ENCODE measurements around the gene ZNF254.

- TF ChIP-seq CTCF (conservative IDR thresholded peaks at IDR 0.05 in 1 of 2, IDR thresholded peaks at IDR 0.05 in 1 of 2; ENCODE audit: extremely low read depth in 1 of 2, insufficient read depth in 1 of 2, low read depth in 1 of 2, low read length in 2 of 2) (no peak), EZH2 (IDR thresholded peaks at IDR 0.05; ENCODE audit: borderline replicate concordance, low read length) (no peak)
These were observed 13.2 kb upstream of the ZNF254 start for GRCh38 chr19:24073807-24074206.
